HG02852 (cell line): ENCODE data around the gene RGS6.

ENCODE experiments used
- ATAC-seq: cut with Tn5 transposase; IDR thresholded peaks from one replicate; pipeline ENCODE4 v1.9.1; 2021; ENCODE audit warnings: mild to moderate bottlenecking, moderate library complexity; ENCODE audit not compliant: unreplicated experiment

Gene RGS6

GRCh38 chr14:72600551-72601330 is 668.5 kb downstream of the RGS6 start:
- ATAC-seq, result no peak

DNA sequence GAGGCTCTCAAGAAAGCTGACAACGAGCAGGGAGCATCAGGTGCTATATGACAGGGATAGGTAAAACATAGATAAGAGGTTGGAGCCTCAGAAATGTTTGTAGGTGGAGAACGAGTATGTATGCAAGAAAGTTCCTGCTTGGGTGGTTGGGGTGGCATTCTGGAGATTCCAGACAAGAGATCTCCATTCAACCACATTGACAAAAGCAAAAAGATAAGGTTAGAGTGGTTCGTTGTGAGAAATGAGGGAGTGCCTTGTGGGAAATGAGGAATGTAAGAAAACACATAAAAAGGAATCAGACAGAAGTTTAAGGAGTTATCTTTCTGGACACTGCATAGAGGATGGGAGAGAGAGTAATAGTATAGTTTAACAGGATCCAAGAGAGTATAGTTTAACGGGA is 671.4 kb downstream of the RGS6 start:
- no peak for ATAC-seq

DNA sequence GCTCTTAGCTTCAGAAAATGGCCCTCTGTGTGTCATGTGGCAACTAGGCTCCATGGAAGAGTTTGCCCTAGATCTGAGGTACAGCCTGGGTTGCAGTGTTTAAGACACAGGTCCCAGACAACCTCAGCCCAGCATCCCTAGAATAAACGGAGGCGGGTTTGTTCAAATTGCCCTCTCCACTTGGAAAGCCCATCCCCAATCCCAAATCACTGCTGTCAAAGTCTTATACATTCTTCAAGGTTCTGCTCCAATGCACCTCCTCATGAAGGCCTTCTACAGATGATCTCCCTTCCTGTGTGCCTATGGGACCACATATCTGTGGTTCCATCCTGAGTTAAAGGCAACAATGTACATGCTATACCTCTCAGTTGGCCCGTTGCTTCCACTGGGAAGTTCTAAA is 671.9 kb downstream of the RGS6 start:
- no peak for ATAC-seq

GRCh38 chr14:72605096-72605920 is 673.1 kb downstream of the RGS6 start:
- no peak for ATAC-seq

DNA sequence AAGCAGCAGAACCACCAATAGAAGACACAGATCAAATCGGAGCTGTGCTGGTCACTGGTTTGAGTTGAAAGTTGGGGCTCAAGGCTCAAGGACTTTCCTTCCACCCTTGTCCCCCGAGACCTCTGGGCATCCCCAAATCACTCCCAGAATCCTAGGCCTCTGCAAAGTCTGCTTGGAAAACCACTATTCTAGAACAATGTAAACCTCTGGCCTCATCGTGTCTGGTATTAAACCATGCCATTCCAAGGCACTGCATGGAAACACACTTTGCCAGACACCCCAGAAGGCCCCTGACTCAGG is 673.6 kb downstream of the RGS6 start:
- ATAC-seq, result no peak

DNA sequence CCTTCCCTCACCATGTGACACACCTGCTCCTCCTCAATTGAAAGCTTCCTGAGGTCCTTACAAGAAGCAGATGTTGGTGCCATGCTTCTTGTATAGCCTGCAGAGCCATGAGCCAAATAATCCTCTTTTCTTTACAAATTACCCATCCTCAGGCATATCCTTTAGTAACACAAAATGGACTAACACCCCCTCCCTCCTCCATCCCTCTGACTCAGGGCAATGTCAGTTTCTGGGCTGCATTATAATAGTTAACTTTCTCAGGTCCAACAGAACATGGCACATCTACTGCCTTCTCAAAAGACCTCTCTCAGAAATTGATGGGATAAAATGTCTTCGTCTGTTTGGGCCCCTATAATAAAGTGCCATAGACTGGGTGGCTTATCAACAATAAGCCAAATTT is 674.6 kb downstream of the RGS6 start:
- ATAC-seq, result no peak

DNA sequence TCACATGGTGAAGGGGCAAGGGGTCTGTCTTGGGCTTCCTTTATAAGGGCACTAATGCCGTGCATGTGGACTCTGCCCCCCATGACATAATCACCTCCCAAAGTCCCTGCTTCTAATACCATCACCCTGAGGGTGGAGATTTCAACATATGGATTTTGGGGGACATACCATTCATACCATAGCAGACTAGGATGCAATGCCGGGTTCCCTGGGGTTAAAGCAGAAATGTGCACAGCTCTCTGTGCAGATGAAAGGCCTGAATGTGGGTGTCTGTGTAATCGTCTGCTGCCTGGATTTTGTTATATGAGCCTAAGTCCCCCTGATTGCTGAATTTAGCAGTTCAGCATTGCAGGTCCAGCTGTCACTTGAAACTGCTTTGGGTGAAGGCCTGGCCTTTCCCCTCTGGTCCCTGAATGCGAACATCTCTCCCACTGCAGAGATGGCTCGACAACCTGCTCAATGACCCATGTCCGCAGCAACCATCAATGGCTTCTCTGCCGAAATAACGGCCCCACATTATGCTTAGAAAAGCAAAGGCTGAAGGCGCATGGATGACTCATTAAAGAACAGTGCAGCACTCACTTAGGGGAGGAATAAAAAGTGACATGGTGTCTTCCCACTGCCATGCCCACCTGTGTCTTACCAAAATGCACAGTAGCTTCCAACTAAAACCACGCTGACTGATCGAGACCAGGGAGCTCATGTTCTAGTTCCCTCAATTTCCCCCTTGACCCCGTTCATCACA is 675.3 kb downstream of the RGS6 start:
- ATAC-seq, result no peak

DNA sequence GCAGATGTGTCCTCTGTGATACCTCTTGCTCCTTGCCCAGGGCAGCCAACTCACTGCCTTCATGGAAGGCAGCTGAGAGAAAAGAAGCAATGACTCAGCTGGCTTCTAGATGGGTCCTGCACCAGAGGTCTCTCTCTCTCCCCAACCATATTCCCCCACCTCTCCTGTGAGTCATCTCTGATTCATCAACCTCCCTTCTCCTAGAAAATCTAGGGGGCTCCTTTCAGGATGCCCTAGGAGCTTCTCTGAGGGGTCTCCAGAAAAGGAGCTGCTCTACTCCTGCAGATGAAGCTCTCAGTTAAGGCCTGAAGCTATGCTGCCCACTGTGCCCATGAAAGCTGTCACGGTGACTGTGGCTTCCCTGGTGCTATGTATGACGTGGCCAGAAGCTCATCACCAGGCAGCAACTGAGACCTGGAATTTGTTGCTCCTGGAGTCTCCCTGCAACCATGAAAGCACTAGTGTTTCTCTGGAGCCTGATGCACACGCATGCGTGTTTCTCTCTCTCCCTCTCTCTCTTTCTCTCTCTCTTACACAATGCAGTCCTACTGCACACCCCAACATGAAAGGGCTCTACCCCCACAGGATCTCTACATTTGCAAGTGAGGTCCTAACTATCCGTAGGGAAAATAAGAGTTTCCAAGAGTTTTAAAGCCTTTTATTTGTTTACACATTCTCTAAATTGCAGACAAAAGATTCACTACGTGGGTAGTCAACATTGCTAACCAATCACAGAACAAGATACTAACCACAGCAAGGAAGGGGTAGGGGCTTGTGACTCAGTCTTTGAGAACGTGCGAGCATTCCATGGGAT is 676.4 kb downstream of the RGS6 start:
- no peak for ATAC-seq

DNA sequence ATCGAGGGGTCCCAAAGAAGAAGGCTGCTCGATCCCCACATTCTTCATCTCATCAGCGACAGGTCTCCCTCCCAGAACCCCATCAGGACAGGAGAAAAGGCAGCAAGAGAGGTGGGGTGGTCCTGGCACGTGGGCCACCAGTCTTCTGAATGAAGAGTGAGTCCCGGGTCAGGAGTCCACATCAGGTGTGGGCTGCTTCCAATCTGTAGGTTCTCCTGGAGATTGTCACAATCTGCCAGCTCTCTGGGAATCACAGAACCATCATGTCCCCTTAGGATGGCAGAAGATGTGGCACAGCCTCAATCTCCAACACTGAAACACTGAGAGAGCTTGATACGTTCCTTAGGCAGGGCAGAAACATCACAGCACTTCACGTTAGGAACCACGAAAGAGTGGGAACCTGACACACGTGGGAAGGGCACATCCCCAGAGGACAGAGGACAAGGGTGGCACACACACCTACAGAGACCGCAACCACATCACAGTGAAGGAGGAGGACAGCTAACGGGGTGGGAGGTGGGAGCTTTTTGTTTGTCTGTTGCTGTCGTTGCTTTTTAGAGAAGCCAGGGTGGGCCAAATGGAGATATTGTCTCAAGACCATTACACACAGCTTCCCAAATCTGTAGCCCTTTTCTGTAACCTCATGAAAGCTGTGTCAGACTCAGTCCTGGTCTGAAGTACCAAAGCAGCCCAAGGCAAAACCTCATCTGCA is 677.1 kb downstream of the RGS6 start:
- ATAC-seq, result no peak

- no peak for ATAC-seq
Observed at GRCh38 chr14:72610096-72610830, 678.0 kb downstream of the RGS6 start.

GRCh38 chr14:72610831-72611200 is 678.6 kb downstream of the RGS6 start:
- no peak for ATAC-seq

DNA sequence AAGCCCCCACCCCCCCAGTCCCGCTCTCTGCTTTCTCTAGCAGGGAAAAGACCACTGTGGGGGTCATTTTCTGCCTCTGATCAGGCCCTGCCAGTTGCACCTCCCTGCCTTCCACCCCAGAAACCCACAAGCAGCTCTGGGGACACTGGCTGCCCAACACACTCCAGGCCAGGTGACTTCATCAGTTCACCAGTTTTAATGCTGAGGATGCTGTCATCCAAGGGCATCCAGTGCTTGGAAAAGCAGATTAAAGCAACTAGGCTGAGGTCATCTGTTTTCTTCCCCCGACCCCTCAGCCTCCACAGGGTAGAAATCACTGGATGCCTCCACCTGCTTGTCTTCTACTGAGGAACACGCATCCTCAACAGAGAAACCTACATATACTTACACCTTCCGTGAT is 679.3 kb downstream of the RGS6 start:
- ATAC-seq, result no peak

- no peak for ATAC-seq
Observed at GRCh38 chr14:72612041-72612440, 679.8 kb downstream of the RGS6 start.

- ATAC-seq, result no peak
Observed at GRCh38 chr14:72613231-72613974, 681.2 kb downstream of the RGS6 start.

- ATAC-seq, result no peak
Observed at GRCh38 chr14:72613975-72614319, 681.7 kb downstream of the RGS6 start.

- ATAC-seq, result no peak
Observed at GRCh38 chr14:72614365-72614764, 682.1 kb downstream of the RGS6 start.

DNA sequence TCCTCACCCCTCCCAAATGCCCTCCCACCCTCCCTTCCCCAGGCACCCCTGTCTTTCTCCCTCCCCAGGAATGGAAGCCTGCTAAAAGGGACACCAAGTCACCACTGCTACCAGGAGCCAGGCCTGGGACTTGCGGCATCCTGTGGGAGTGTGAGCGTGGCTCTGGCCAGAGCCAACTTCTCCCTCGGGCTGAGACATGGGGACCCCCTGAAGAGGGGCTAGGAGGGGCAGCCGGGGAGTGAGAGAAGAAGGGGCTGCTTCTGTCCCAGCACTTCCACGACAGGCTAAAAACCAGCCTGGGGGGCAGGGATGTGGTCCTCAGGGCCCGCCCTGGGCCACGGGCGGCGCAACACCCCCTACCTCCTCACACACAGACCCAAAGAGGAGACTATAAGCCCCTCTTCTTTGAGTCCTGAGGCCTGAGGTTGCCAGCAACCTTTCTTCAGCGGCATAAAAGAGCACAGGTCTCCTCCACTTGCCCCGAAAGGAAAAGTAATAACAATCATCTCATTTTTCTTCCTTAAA is 682.7 kb downstream of the RGS6 start:
- ATAC-seq, result no peak

DNA sequence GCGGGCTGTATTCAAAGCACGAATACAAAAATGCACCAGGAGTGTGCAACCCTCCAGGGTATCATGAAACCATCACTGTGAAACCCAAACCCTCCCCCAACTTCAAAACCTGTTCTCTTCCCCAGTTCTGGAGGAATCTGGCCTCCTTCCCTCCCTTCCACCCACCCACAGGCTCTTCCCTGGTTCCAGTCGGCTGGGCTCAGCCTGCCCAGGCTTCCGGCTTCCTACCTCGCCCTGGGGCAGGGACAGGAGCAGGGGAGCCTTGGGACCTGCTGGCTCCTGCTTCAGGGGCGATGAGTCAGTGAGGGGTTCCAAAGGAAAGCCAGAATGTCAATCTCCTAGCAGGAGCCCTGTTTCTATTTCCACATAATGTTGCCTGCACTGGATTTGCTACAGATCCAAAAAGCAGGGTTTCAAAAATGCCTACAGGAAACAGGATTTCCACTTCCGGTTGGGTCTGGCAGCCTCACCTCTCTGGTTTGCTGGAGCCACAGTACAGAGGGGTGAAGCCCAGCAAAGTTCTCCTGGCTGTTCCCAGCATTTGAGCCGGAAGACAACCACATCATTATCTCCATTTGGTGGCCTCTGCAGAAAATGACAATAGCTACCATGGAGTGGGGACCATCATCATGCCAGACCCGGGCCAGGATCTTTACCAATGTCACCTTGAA is 683.4 kb downstream of the RGS6 start:
- no peak for ATAC-seq
